Muscle layer of duodenum (tissue), 2 donors: ENCODE results near the gene TMEM258.

Experiments
- H3K27ac ChIP-seq: one replicate; pipeline ENCODE4 v1.7.0; 2013; ENCODE audit warnings: mild to moderate bottlenecking, low read length
- H3K27me3 ChIP-seq: one replicate; pipeline ENCODE4 v1.7.0; 2013; ENCODE audit warnings: low read depth, mild to moderate bottlenecking, control low read depth, low read length
- H3K36me3 ChIP-seq, 2 donors: one replicate each; pipeline ENCODE4 v1.7.0; 2013; ENCODE audit warnings: low read length in 2 of 2, control low read depth in 1 of 2, mild to moderate bottlenecking in 1 of 2; ENCODE audit not compliant: insufficient read depth in 2 of 2, control insufficient read depth in 1 of 2
- H3K4me1 ChIP-seq, 2 donors: one replicate each; pipeline ENCODE4 v1.7.0; 2013; ENCODE audit warnings: low read length in 2 of 2, mild to moderate bottlenecking in 2 of 2, control low read depth in 1 of 2, moderate library complexity in 1 of 2; ENCODE audit not compliant: insufficient read depth in 2 of 2, control insufficient read depth in 1 of 2
- H3K4me3 ChIP-seq, 2 donors: one replicate each; pipeline ENCODE4 v1.7.0; 2013; ENCODE audit warnings: low read length in 2 of 2, low read depth in 1 of 2, mild to moderate bottlenecking in 1 of 2
- H3K9me3 ChIP-seq, 2 donors: one replicate each; pipeline ENCODE4 v1.7.0; 2013; ENCODE audit warnings: low read length in 2 of 2, control low read depth in 1 of 2, mild to moderate bottlenecking in 1 of 2; ENCODE audit not compliant: control insufficient read depth in 1 of 2
- donor health status: healthy.

The TMEM258 gene

GRCh38 chr11:61779666-61780525 is 12.5 kb downstream of the TMEM258 start:
- Histone ChIP-seq H3K4me3 (no peak overlapping the region), H3K4me1 (peaks cover 0 to 12% of the 10 kb centered on the region in 2 donors), H3K9me3 (no peaks in the 10 kb centered on the region), H3K36me3 (peaks cover 0 to 14% of the 10 kb centered on the region in 2 donors), H3K27ac (no peak overlapping the region), H3K27me3 (no peaks in the 10 kb centered on the region)

GRCh38 chr11:61778920-61779650 is 13.3 kb downstream of the TMEM258 start:
- H3K27ac ChIP-seq, result no peak overlapping the region
- no peaks in the 10 kb centered on the region for H3K27me3 ChIP-seq
- peaks cover 0 to 12% of the 10 kb centered on the region in 2 donors for H3K4me1 ChIP-seq
- peaks cover 0 to 6% of the 10 kb centered on the region in 2 donors for H3K36me3 ChIP-seq
- no peak overlapping the region for H3K4me3 ChIP-seq
- H3K9me3 ChIP-seq, result no peaks in the 10 kb centered on the region

GRCh38 chr11:61778357-61778886 is 14.0 kb downstream of the TMEM258 start:
- H3K27ac ChIP-seq, result no peak overlapping the region
- peaks cover 0 to 4% of the 10 kb centered on the region in 2 donors for H3K36me3 ChIP-seq

GRCh38 chr11:61777234-61778090 is 14.9 kb downstream of the TMEM258 start:
- H3K36me3 ChIP-seq, result no peaks in the 10 kb centered on the region
- H3K4me1 ChIP-seq, result peaks cover 0 to 12% of the 10 kb centered on the region in 2 donors
- peak overlapping the region in 1 of 2 donors; percentile 38 for H3K4me3 ChIP-seq
- no peaks in the 10 kb centered on the region for H3K27me3 ChIP-seq
- no peak overlapping the region for H3K27ac ChIP-seq
- H3K9me3 ChIP-seq, result no peaks in the 10 kb centered on the region

More at GRCh38 chr11:61778357-61778886, 14.0 kb downstream of the TMEM258 start:
- Histone ChIP-seq H3K9me3 (no peaks in the 10 kb centered on the region), H3K4me3 (no peak overlapping the region), H3K4me1 (peaks cover 0 to 12% of the 10 kb centered on the region in 2 donors), H3K27me3 (no peaks in the 10 kb centered on the region)

- Histone ChIP-seq H3K4me1 (peaks cover 0 to 12% of the 10 kb centered on the region in 2 donors), H3K4me3 (no peak overlapping the region), H3K36me3 (no peaks in the 10 kb centered on the region), H3K27me3 (no peaks in the 10 kb centered on the region), H3K27ac (no peak overlapping the region), H3K9me3 (no peaks in the 10 kb centered on the region)
Observed at GRCh38 chr11:61776561-61777075, 15.8 kb downstream of the TMEM258 start.

GRCh38 chr11:61775606-61776554 is 16.5 kb downstream of the TMEM258 start:
- Histone ChIP-seq H3K36me3 (no peaks in the 10 kb centered on the region), H3K27ac (no peak overlapping the region), H3K4me1 (peaks cover 0 to 12% of the 10 kb centered on the region in 2 donors), H3K4me3 (no peak overlapping the region), H3K9me3 (no peaks in the 10 kb centered on the region), H3K27me3 (no peaks in the 10 kb centered on the region)

GRCh38 chr11:61775106-61775505 is 17.3 kb downstream of the TMEM258 start:
- Histone ChIP-seq H3K4me1 (peaks cover 0 to 12% of the 10 kb centered on the region in 2 donors), H3K36me3 (no peaks in the 10 kb centered on the region), H3K27me3 (no peaks in the 10 kb centered on the region), H3K9me3 (no peaks in the 10 kb centered on the region), H3K4me3 (no peak overlapping the region), H3K27ac (no peak overlapping the region)

GRCh38 chr11:61774411-61774810 is 18.0 kb downstream of the TMEM258 start:
- peaks cover 0 to 12% of the 10 kb centered on the region in 2 donors for H3K4me1 ChIP-seq
- H3K4me3 ChIP-seq, result no peak overlapping the region
- no peaks in the 10 kb centered on the region for H3K36me3 ChIP-seq
- no peaks in the 10 kb centered on the region for H3K9me3 ChIP-seq
- H3K27ac ChIP-seq, result no peak overlapping the region
- no peaks in the 10 kb centered on the region for H3K27me3 ChIP-seq

- no peaks in the 10 kb centered on the region for H3K36me3 ChIP-seq
- no peak overlapping the region for H3K27ac ChIP-seq
- no peaks in the 10 kb centered on the region for H3K9me3 ChIP-seq
- H3K4me3 ChIP-seq, result no peak overlapping the region
- H3K27me3 ChIP-seq, result no peaks in the 10 kb centered on the region
- H3K4me1 ChIP-seq, result peaks cover 0 to 12% of the 10 kb centered on the region in 2 donors
Observed at GRCh38 chr11:61773809-61774208, 18.6 kb downstream of the TMEM258 start.

- no peak overlapping the region for H3K27ac ChIP-seq
- no peak overlapping the region for H3K4me3 ChIP-seq
- no peaks in the 10 kb centered on the region for H3K27me3 ChIP-seq
- H3K4me1 ChIP-seq, result peaks cover 0 to 12% of the 10 kb centered on the region in 2 donors
- no peaks in the 10 kb centered on the region for H3K36me3 ChIP-seq
- no peaks in the 10 kb centered on the region for H3K9me3 ChIP-seq
Observed at GRCh38 chr11:61773356-61773755, 19.0 kb downstream of the TMEM258 start.
